ENCODE data around the gene COL18A1.

DNA sequence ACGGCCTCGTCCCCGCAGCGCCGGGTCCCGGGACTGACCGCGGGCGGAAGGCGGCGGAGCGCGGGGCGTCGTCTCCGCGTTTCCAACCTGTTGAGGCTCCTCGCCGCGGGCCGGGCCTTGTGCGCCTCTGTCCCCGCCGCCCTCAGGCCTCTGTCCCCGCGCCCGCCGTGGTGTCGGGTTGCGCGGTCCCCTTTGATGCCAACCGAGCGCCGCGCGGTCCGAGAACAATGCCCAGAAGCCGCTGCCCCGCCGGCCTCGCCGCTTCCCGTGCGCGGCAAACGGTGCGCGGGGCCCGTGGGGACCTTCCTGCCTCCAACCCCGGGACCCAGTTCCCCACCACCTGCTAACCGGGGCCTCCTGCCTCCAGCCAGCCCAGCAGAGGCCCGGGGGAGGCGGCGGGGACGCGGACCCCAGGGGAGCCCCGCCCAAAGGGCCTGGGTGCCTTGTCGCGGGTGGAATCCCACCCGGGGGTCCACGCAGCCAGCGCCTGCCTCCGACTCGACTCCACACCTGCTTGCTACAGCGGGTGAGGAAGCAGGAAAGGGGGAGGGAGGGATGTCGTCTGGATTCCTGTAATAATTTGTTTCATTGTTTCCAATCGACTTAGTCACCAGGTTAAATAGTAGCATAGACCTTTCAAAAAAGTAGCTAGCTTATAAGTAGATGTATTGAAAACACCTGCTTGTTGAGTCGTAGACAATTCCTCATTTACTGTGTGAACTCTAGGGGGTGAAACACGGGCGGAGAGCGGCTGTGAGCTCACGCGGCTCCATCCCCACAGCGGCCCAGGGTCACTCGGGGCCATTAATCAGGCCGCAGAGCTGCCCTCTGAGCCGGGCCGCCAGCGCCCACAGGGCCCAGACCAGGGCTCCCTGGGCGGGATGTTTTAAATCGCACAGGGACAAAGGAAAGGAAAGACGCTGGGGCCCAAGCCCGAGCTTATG is 1.1 kb downstream of the COL18A1 start:
- TF ChIP-seq POLR2A (IDR thresholded peaks at IDR 0.05; ENCODE audit: low read length) (no peak), GATA1 (IDR thresholded peaks at IDR 0.05; ENCODE audit: low read depth, low read length) (no peak)

All from erythroblast (primary cell).